AG10803 (cell line): ENCODE results near the gene ACP6.

Experiments
- DNase-seq: peaks from one replicate; pipeline ENCODE4 v3.0.0; 2010; ENCODE audit warnings: low read depth
- H3K4me3 ChIP-seq: 2 replicates; pipeline ENCODE4 v1.5.1; 2011; ENCODE audit warnings: mild to moderate bottlenecking, low read length, control low read depth
- TF ChIP-seq, protein P1 (sequence below): conservative IDR thresholded peaks from 2 replicates; pipeline ENCODE4 v1.5.1; 2011; ENCODE audit warnings: mild to moderate bottlenecking, low read length, control low read depth, inconsistent platforms

Gene ACP6

GRCh38 chr1:147673406-147673805, 3.1 kb upstream of the ACP6 start:
- no peak overlapping the region for H3K4me3 ChIP-seq
- DNase-seq = peak; percentile 28
- TF ChIP-seq, protein P1, sequence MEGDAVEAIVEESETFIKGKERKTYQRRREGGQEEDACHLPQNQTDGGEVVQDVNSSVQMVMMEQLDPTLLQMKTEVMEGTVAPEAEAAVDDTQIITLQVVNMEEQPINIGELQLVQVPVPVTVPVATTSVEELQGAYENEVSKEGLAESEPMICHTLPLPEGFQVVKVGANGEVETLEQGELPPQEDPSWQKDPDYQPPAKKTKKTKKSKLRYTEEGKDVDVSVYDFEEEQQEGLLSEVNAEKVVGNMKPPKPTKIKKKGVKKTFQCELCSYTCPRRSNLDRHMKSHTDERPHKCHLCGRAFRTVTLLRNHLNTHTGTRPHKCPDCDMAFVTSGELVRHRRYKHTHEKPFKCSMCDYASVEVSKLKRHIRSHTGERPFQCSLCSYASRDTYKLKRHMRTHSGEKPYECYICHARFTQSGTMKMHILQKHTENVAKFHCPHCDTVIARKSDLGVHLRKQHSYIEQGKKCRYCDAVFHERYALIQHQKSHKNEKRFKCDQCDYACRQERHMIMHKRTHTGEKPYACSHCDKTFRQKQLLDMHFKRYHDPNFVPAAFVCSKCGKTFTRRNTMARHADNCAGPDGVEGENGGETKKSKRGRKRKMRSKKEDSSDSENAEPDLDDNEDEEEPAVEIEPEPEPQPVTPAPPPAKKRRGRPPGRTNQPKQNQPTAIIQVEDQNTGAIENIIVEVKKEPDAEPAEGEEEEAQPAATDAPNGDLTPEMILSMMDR = no peak

GRCh38 chr1:147669469-147670318, 630 bp downstream of the ACP6 start:
- H3K4me3 ChIP-seq = peak overlapping the region; percentile 83
- TF ChIP-seq, protein P1 = peak; percentile 4; the same call in 1 of the 2 replicates
- DNase-seq = peak; percentile 40

- no peak overlapping the region for H3K4me3 ChIP-seq
- TF ChIP-seq, protein P1 = peak; percentile 37
- no peak for DNase-seq
These were observed 4.8 kb downstream of the ACP6 start for GRCh38 chr1:147665521-147665920.

DNA sequence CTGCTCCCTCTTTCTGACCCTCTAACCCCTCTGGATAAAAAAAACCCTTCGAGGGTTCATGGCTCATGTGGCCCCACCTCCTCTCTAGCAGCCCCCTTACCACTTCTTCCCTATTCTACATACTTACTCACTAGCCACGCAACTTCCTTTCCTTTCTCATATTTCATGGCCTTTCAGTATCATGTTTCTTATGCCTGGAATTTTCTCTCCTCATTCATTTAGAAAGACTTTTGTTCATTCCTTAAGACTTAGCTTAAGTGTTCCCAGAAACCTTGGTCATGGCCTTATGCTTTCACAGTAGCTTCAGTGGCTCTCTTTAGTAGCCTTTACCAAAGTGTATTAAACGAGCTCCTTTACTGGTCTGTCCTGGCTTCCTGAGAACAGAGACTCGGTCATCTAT, 6.1 kb downstream of the ACP6 start:
- H3K4me3 ChIP-seq = no peak overlapping the region
- TF ChIP-seq, protein P1 = no peak
- DNase-seq = no peak

GRCh38 chr1:147654511-147654910, 15.8 kb downstream of the ACP6 start:
- TF ChIP-seq, protein P1 = no peak
- no peak for DNase-seq
- no peak overlapping the region for H3K4me3 ChIP-seq

DNA sequence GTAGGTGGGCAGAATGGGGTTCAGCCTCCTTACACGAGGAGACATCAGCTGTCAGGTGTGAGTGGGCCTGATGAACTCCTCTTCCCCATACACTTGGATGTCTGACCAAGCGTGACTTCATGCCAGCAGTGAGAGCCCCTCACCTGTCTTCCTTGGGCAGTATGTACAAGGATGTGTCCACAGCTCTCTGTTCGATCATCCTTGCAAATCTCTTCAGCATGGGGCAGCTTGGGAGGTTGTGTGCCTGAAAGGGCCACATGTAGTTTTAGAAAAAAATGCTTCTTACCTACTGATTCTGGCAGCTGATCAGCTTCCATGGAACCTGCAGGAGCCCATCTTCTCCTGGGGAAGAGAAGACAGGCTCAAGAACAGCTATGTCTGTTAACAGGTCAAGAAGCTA, 18.0 kb downstream of the ACP6 start:
- no peak overlapping the region for H3K4me3 ChIP-seq

DNA sequence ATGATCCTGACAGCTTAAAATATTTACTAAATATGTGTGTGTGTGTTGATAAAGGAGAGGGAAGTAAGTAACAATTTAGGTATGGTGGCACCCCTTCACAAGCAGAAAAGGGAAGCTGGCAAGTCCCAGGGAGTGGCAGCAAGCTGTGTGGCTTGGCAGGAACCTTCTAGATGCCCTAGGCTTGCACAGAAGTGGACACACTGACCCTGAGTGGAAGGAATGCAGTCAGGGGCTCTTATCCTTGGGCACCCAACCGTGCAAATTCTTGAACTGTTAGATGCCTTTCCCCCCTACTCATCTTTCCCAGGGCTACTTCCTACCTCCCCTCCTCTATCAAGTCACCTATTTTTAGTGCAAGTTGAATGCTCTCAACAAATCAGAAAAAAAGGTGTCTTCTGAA, 18.9 kb downstream of the ACP6 start:
- TF ChIP-seq, protein P1 = no peak
- H3K4me3 ChIP-seq = no peak overlapping the region
- DNase-seq = no peak

More for the DNA sequence above, 18.0 kb downstream of the ACP6 start:
- TF ChIP-seq, protein P1 = no peak
- no peak for DNase-seq
